Neural progenitor cell (in vitro differentiated cells): Measurements from ENCODE around the gene GRM3. TPM values are rescaled to one million over a fixed set of nuclear protein-coding genes. Genes with fewer than 3 reads are reported as not detected.
A peak's percentile ranks its signal among the peaks of the same experiment; 100 is the strongest.

Source experiments
- DNase-seq: peaks from one replicate; pipeline ENCODE4 v3.0.0-alpha.2; 2016; ENCODE audit warnings: low spot score
- H2AFZ ChIP-seq: fragments of 200-600 bp; sonication (generic); replicated peaks from 2 replicates; pipeline ENCODE4 v1.6.1; 2016; ENCODE audit warnings: antibody characterized with exemption
- H3F3A ChIP-seq: fragments of 200-600 bp; sonication (generic); 2 replicates; pipeline ENCODE4 v1.6.1; 2016; ENCODE audit warnings: antibody characterized with exemption, low read depth
- H3K27ac ChIP-seq: fragments of 200-600 bp; sonication (generic); 2 replicates; pipeline ENCODE4 v1.5.1; 2016; ENCODE audit warnings: mild to moderate bottlenecking
- H3K27me3 ChIP-seq: fragments of 200-600 bp; sonication (generic); 2 replicates; pipeline ENCODE4 v1.6.1; 2016; ENCODE audit warnings: mild to moderate bottlenecking, moderate library complexity
- H3K36me3 ChIP-seq: fragments of 200-600 bp; sonication (generic); 2 replicates; pipeline ENCODE4 v1.5.1; 2016
- H3K4me1 ChIP-seq: fragments of 200-600 bp; sonication (generic); 2 replicates; pipeline ENCODE4 v1.6.1; 2016; ENCODE audit warnings: mixed run types
- H3K4me2 ChIP-seq: fragments of 200-600 bp; sonication (generic); 2 replicates; pipeline ENCODE4 v1.6.1; 2016
- H3K4me3 ChIP-seq: fragments of 200-600 bp; sonication (generic); 2 replicates; pipeline ENCODE4 v1.5.1; 2016
- H3K79me2 ChIP-seq: fragments of 200-600 bp; sonication (generic); 2 replicates; pipeline ENCODE4 v1.6.1; 2016; ENCODE audit warnings: low read depth
- H3K9ac ChIP-seq: fragments of 200-600 bp; sonication (generic); 2 replicates; pipeline ENCODE4 v1.6.1; 2016
- H3K9me3 ChIP-seq: fragments of 200-600 bp; sonication (generic); 2 replicates; pipeline ENCODE4 v1.5.1; 2016; ENCODE audit warnings: low read depth
- H4K20me1 ChIP-seq: fragments of 200-600 bp; sonication (generic); 2 replicates; pipeline ENCODE4 v1.6.1; 2016; ENCODE audit warnings: low read depth
- H3K27ac Mint-ChIP-seq: 3 replicates; pipeline ENCODE4 v1.8.0; 2021; ENCODE audit warnings: mixed read lengths
- H3K27me3 Mint-ChIP-seq: 2 replicates; pipeline ENCODE4 v1.8.0; 2022; ENCODE audit warnings: low read depth, mild to moderate bottlenecking, inconsistent platforms, moderate library complexity, mixed read lengths; ENCODE audit not compliant: insufficient read depth
- H3K36me3 Mint-ChIP-seq: 3 replicates; pipeline ENCODE4 v1.8.0; 2021; ENCODE audit warnings: mixed read lengths
- H3K4me1 Mint-ChIP-seq: 3 replicates; pipeline ENCODE4 v1.8.0; 2021; ENCODE audit warnings: mixed read lengths
- H3K4me3 Mint-ChIP-seq: 3 replicates; pipeline ENCODE4 v1.8.0; 2021; ENCODE audit warnings: mild to moderate bottlenecking, moderate library complexity, mixed read lengths
- H3K9me3 Mint-ChIP-seq: 3 replicates; pipeline ENCODE4 v1.8.0; 2020; ENCODE audit warnings: mixed read lengths
- EZH2 ChIP-seq: fragments of 200-600 bp; sonication (generic); IDR thresholded peaks from 2 replicates; pipeline ENCODE4 v1.6.1; 2017; ENCODE audit warnings: antibody characterized with exemption, mild to moderate bottlenecking, moderate library complexity
- EZH2phosphoT487 ChIP-seq: fragments of 200-600 bp; sonication (generic); IDR thresholded peaks from 2 replicates; pipeline ENCODE4 v1.6.1; 2017; ENCODE audit warnings: antibody characterized with exemption
- total RNA-seq: library from RNA; depleted of rRNA; stranded (reverse); fragments of >200 nt; gene quantifications from 2 replicates; pipeline ENCODE4 v1.2.3, GENCODE V29; 2015; ENCODE audit warnings: low replicate concordance
- TF ChIP-seq, protein P1 (sequence below): fragments of 200-600 bp; sonication (generic); IDR thresholded peaks from 2 replicates; pipeline ENCODE4 v1.5.1; 2017; ENCODE audit warnings: antibody characterized with exemption, mild to moderate bottlenecking

The GRM3 gene
- total RNA-seq, 1 donor from 2014 or later, result 22.2 TPM

DNA sequence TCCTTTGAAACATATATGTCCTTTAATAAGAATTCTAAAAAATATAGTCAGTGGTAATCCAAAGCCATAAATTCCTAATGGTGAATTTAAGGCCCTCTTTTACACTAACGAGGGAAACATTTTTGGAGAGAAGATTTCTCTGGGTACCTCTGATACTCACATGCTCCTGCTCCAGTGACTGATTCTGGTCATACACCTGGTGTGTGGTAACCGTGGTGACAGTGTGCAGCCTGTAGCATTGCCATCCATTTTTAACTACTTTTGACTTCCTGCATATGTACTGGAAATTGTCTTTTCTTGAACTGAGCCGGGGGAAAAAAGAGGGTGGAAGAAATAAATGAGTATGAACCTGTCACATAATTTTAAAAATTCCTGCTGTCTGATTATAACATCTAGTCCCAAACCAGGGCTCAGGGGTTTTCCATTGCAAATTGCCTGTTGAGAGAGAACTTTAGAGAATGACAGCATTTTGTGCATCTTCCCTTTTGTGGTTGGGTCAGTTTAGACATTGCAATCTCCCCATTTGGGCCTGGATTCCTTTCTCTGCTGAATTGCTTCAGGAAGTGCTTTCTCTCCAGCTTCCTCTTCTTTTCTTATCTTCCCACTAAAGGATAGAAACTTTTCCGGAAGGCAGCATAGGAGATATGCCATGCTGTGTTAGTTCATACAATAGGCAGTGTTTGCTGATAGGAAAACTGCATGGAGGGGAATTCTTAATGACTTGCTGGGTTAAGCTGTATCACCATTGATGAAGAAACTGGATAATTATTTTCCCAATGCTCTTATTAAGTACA, 125.5 kb downstream of the GRM3 start:
- Mint-ChIP-seq H3K27ac (no peak overlapping the region), H3K9me3 (no peaks in the 10 kb centered on the region), H3K4me1 (peaks cover 10% of the 10 kb centered on the region), H3K27me3 (peaks cover 6% of the 10 kb centered on the region), H3K4me3 (no peak overlapping the region), H3K36me3 (peaks cover 3% of the 10 kb centered on the region)
- H3K9ac ChIP-seq, result no peak overlapping the region
- no peaks in the 10 kb centered on the region for H3F3A ChIP-seq
- no peaks in the 10 kb centered on the region for H4K20me1 ChIP-seq
- H2AFZ ChIP-seq, result no peak overlapping the region
- H3K9me3 ChIP-seq, result no peaks in the 10 kb centered on the region
- H3K4me2 ChIP-seq, result peak overlapping the region; percentile 2
- no peak for TF ChIP-seq EZH2
- TF ChIP-seq, protein P1, sequence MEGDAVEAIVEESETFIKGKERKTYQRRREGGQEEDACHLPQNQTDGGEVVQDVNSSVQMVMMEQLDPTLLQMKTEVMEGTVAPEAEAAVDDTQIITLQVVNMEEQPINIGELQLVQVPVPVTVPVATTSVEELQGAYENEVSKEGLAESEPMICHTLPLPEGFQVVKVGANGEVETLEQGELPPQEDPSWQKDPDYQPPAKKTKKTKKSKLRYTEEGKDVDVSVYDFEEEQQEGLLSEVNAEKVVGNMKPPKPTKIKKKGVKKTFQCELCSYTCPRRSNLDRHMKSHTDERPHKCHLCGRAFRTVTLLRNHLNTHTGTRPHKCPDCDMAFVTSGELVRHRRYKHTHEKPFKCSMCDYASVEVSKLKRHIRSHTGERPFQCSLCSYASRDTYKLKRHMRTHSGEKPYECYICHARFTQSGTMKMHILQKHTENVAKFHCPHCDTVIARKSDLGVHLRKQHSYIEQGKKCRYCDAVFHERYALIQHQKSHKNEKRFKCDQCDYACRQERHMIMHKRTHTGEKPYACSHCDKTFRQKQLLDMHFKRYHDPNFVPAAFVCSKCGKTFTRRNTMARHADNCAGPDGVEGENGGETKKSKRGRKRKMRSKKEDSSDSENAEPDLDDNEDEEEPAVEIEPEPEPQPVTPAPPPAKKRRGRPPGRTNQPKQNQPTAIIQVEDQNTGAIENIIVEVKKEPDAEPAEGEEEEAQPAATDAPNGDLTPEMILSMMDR, result no peak
- TF ChIP-seq EZH2phosphoT487, result no peak
- H3K4me3 ChIP-seq, result no peak overlapping the region
- H3K4me1 ChIP-seq, result peaks cover 5% of the 10 kb centered on the region
- no peak overlapping the region for H3K27ac ChIP-seq
- no peaks in the 10 kb centered on the region for H3K36me3 ChIP-seq
- H3K79me2 ChIP-seq, result no peaks in the 10 kb centered on the region
- no peaks in the 10 kb centered on the region for H3K27me3 ChIP-seq
- no peak for DNase-seq

DNA sequence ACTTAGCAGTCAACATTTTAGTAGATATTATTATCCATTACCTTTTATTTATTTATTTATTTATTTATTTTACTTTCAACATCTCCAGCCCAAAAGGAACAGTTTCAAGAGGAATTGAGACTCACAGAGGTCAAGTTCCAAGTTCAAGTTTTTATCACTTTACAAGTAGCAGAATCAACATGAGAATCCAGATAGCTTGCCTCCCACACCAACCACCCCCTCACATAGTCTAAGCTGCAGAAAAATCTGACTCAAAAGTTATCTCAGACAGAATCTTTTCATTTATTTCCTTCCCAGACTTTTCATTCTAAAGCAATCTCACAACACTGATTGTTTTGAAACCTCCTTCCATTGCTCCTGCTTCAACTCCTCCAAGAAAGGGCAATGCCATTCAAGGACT, 129.6 kb downstream of the GRM3 start:
- H3K27ac Mint-ChIP-seq, result no peak overlapping the region
- peaks cover 3% of the 10 kb centered on the region for H3K27me3 Mint-ChIP-seq
- Histone ChIP-seq H3K9me3 (no peaks in the 10 kb centered on the region), H3F3A (no peaks in the 10 kb centered on the region), H3K79me2 (no peaks in the 10 kb centered on the region), H3K4me1 (peaks cover 5% of the 10 kb centered on the region), H2AFZ (no peak overlapping the region), H3K9ac (no peak overlapping the region), H3K4me2 (no peak overlapping the region), H3K4me3 (no peak overlapping the region), H3K27ac (no peak overlapping the region), H3K27me3 (no peaks in the 10 kb centered on the region), H3K36me3 (no peaks in the 10 kb centered on the region), H4K20me1 (no peaks in the 10 kb centered on the region)
- H3K36me3 Mint-ChIP-seq, result peaks cover 3% of the 10 kb centered on the region
- no peak for DNase-seq
- peaks cover 10% of the 10 kb centered on the region for H3K4me1 Mint-ChIP-seq
- no peak overlapping the region for H3K4me3 Mint-ChIP-seq
- TF ChIP-seq, protein P1, result no peak
- TF ChIP-seq EZH2 (no peak), EZH2phosphoT487 (no peak)
- no peaks in the 10 kb centered on the region for H3K9me3 Mint-ChIP-seq

GRCh38 chr7:86775203-86775602, 131.5 kb downstream of the GRM3 start:
- no peaks in the 10 kb centered on the region for H3F3A ChIP-seq

More at GRCh38 chr7:86775203-86775602, 131.5 kb downstream of the GRM3 start:
- Histone ChIP-seq H2AFZ (no peak overlapping the region), H3K79me2 (no peaks in the 10 kb centered on the region), H4K20me1 (no peaks in the 10 kb centered on the region), H3K4me1 (no peaks in the 10 kb centered on the region), H3K4me2 (no peak overlapping the region), H3K27ac (no peak overlapping the region), H3K4me3 (no peak overlapping the region), H3K9me3 (no peaks in the 10 kb centered on the region), H3K9ac (no peak overlapping the region), H3K36me3 (no peaks in the 10 kb centered on the region), H3K27me3 (no peaks in the 10 kb centered on the region)
- no peak overlapping the region for H3K4me3 Mint-ChIP-seq
- DNase-seq, result no peak
- no peaks in the 10 kb centered on the region for H3K4me1 Mint-ChIP-seq
- TF ChIP-seq EZH2, result no peak
- TF ChIP-seq EZH2phosphoT487, result no peak
- TF ChIP-seq, protein P1, result no peak
- H3K9me3 Mint-ChIP-seq, result no peaks in the 10 kb centered on the region
- H3K27me3 Mint-ChIP-seq, result peaks cover 3% of the 10 kb centered on the region
- peaks cover 3% of the 10 kb centered on the region for H3K36me3 Mint-ChIP-seq
- no peak overlapping the region for H3K27ac Mint-ChIP-seq
